Aorta (tissue), 5 donors: ENCODE measurements around the gene PDE5A. TPM values are rescaled to one million over a fixed set of nuclear protein-coding genes. Genes with fewer than 3 reads are reported as not detected.
A peak's percentile ranks its signal among the peaks of the same experiment; 100 is the strongest.
"Not testable (repeated sequence)": the region's sequence is repeated elsewhere in the genome, so short reads cannot be mapped to it uniquely, and the experiment has no call there.

Experiments used
- ATAC-seq: fragments of 200-7000 bp; cut with Tn5 transposase; one replicate; pipeline ENCODE4 v1.9.1; 2022; ENCODE audit warnings: moderate library complexity; ENCODE audit not compliant: low FRiP score
- DNase-seq, 2 donors: peaks; one replicate each; pipeline ENCODE4 v3.0.0-alpha.2; 2020
- H3K27ac ChIP-seq, 2 donors: one replicate each; pipeline ENCODE4 v1.5.1; 2013; ENCODE audit warnings: low read length in 2 of 2, mild to moderate bottlenecking in 2 of 2, moderate library complexity in 2 of 2, control low read depth in 1 of 2, inconsistent platforms in 1 of 2, low read depth in 1 of 2
- H3K27me3 ChIP-seq, 2 donors: one replicate each; pipeline ENCODE4 v1.6.1; 2013; ENCODE audit warnings: control low read depth in 1 of 2, low read length in 1 of 2, mild to moderate bottlenecking in 1 of 2, moderate library complexity in 1 of 2; ENCODE audit not compliant: insufficient read depth in 2 of 2, control insufficient read depth in 1 of 2
- H3K36me3 ChIP-seq, 2 donors: one replicate each; pipeline ENCODE4 v1.6.1; 2013; ENCODE audit warnings: control low read depth in 1 of 2, low read length in 1 of 2, mild to moderate bottlenecking in 1 of 2; ENCODE audit not compliant: insufficient read depth in 2 of 2, control insufficient read depth in 1 of 2
- H3K4me1 ChIP-seq, 2 donors: one replicate each; pipeline ENCODE4 v1.6.1; 2013; ENCODE audit warnings: low read length in 2 of 2, control low read depth in 1 of 2, mild to moderate bottlenecking in 1 of 2, moderate library complexity in 1 of 2; ENCODE audit not compliant: insufficient read depth in 2 of 2, control insufficient read depth in 1 of 2
- H3K4me3 ChIP-seq, 2 donors: one replicate each; pipeline ENCODE4 v1.5.1; 2013; ENCODE audit warnings: low read length in 2 of 2, control low read depth in 1 of 2, mild to moderate bottlenecking in 1 of 2
- H3K9me3 ChIP-seq: one replicate; pipeline ENCODE4 v1.6.1; 2013; ENCODE audit warnings: mild to moderate bottlenecking, low read length; ENCODE audit not compliant: control insufficient read depth
- WGBS, 2 donors: extraction: QIAGEN DNeasy Blood & Tissue Kit; methylation state at CpG; one replicate each; pipeline ENCODE4 v1.1.7; 2013; 5-methylcytosine and 5-hydroxymethylcytosine counted together
- intact Hi-C, 2 donors: fragments of 100-400 bp; cut with DNase I; formaldehyde crosslinking; loops; one replicate each; pipeline versions ENCODE4 v1.14.2 to v1.15.0; 2022
- polyA plus RNA-seq, 2 donors: library from polyadenylated mRNA; stranded (reverse); fragments of 200-250 nt; gene quantifications; one replicate each; pipeline ENCODE4 v1.2.3, GENCODE V29; 2013
- total RNA-seq, 2 donors: library from RNA; stranded (reverse); fragmentation: NEBNext Ultra II Directional; extraction: Animal tissue kit (Norgen Biotek cat#: 25700); gene quantifications; one replicate each; pipeline ENCODE4 v1.2.1, GENCODE V29; 2021
- donor health status: healthy with polysubstance abuse.
- donor health status: Bipolar disorder and iron deficiency.
- donor health status: DM: no; HTN: no; CAD: no.
- donor health status: DM: no; HTN: no; CAD: no.
- donor health status: DM: yes; HTN: yes; CAD: no.

PDE5A gene
- total and polyA plus RNA-seq, 4 donors = 24.9 to 343 (median 135) TPM

DNA sequence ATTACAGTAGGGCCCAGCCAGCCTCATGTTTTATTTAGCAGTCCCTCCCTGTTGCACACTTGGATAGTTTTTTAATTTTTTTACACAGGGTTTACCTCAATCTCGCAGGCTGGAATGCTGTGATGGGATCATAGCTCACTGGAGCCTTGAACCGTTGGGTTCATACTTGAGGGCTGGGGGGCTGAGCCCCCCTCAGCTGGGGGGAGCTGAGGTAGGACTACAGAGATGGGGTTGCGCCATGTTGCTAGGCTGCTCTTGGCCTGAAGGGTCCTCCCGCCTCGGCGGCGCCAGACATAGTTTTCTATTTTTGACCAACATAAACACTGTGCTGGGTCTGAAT is 174.5 kb downstream of the PDE5A start:
- H3K4me1 ChIP-seq, H3K9me3 ChIP-seq, DNase-seq, ATAC-seq, H3K27me3 ChIP-seq, H3K36me3 ChIP-seq, intact Hi-C loops: not testable (repeated sequence)
- Histone ChIP-seq H3K4me3 (peak overlapping the region in 1 of 2 donors; percentile 6), H3K27ac (peak overlapping the region; percentile 38 to 72)
- WGBS, 2 donors = 1% methylated on average over 7 of the region's 7 CpGs

GRCh38 chr4:119453286-119453685 is 175.3 kb downstream of the PDE5A start:
- DNase-seq, H3K4me3 ChIP-seq, ATAC-seq, H3K27me3 ChIP-seq, H3K4me1 ChIP-seq, H3K9me3 ChIP-seq, H3K36me3 ChIP-seq, intact Hi-C loops: not testable (repeated sequence)
- peak overlapping the region in 1 of 2 donors; percentile 26 for H3K27ac ChIP-seq
- WGBS, 2 donors = 91 to 95% methylated on average over 9 of the region's 9 CpGs

DNA sequence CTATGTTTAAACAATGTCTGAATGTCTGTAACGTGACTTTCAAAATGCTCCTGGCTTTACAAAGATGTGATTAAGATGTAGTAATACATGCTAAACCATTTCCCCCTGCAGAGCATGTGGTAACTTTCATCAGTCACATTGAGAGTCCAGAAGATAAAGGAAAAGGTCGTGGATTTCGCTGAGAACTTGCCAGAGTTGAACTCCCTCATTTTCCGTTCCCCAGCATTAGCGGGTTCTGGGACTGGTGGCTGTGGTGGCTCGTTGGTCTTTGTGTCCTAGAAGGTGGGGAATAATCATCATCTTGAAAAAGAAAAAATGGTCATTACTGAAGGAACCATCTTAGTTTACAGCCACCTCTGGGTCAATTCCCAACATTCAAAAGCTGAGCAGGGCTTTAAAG is 178.8 kb downstream of the PDE5A start:
- DNase-seq, ATAC-seq, intact Hi-C loops, H3K9me3 ChIP-seq, H3K36me3 ChIP-seq, H3K4me1 ChIP-seq, H3K27me3 ChIP-seq, H3K4me3 ChIP-seq: not testable (repeated sequence)
- WGBS, 2 donors = 56 to 74% methylated on average over 6 of the region's 6 CpGs
- peak overlapping the region in 1 of 2 donors; percentile 44 for H3K27ac ChIP-seq
